PFSK-1 (cell line): ENCODE results near the gene CSTF1.

Experiments
- FOXP2 ChIP-seq: optimal IDR thresholded peaks from 2 replicates; pipeline ENCODE3; 2011; ENCODE audit warnings: borderline replicate concordance, control low read depth, inconsistent platforms; ENCODE audit not compliant: insufficient read depth; ENCODE audit errors: extremely low read length, extremely low read depth
- POLR2AphosphoS5 ChIP-seq: IDR thresholded peaks from 2 replicates; pipeline ENCODE4 v1.6.1; 2012; ENCODE audit warnings: low read depth, mild to moderate bottlenecking, control low read depth, low read length, moderate library complexity
- SIN3A ChIP-seq: IDR thresholded peaks from 2 replicates; pipeline ENCODE4 v1.6.1; 2012; ENCODE audit warnings: mild to moderate bottlenecking, low read length, moderate library complexity, borderline replicate concordance; ENCODE audit not compliant: insufficient read depth
- TAF1 ChIP-seq: IDR thresholded peaks from 2 replicates; pipeline ENCODE4 v1.6.1; 2012; ENCODE audit warnings: low read length, control low read depth, borderline replicate concordance; ENCODE audit not compliant: insufficient read depth
- TF ChIP-seq, protein P1 (sequence below), 2 experiments: IDR thresholded peaks; 2 replicates each; pipeline versions ENCODE4 v1.6.1 to v1.8.0; 2011 to 2012; ENCODE audit warnings: low read depth in 2 of 2, low read length in 2 of 2, control low read depth in 1 of 2, inconsistent platforms in 1 of 2, mild to moderate bottlenecking in 1 of 2, moderate library complexity in 1 of 2; ENCODE audit not compliant: insufficient read depth in 1 of 2

CSTF1 gene

DNA sequence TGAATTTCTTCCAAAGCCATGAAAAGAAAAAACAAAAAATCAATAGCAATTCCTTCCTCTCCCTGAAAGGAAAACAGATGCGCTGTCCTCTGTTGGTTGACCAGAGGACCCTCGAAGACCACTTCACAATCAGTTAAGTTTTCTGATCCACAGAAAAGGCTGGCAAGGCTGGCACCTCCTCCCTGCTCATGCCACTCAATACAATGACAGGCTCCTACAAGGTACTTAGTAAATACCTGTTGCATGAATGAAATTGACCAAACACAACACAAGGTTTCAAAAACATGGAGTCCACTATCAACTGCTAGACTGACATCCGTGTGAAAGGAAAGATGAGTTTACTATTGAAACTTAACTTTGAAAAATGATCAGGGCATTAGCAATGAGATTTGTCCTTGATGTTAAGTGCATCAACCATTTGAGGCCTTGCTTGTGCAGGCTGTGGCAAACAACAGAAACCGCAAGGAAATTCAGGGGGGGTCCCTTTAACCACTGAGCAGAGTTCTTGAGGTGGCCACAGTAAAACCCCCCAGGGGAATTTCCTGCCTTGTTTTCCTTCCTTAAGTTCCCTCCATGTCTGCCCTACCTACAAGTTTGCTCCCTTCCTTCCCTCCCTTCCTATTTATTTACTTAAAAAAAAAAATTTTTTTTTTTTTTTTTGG, 48.0 kb downstream of the CSTF1 start:
- no peak for TF ChIP-seq FOXP2
- TF ChIP-seq SIN3A: no peak
- TF ChIP-seq, protein P1, sequence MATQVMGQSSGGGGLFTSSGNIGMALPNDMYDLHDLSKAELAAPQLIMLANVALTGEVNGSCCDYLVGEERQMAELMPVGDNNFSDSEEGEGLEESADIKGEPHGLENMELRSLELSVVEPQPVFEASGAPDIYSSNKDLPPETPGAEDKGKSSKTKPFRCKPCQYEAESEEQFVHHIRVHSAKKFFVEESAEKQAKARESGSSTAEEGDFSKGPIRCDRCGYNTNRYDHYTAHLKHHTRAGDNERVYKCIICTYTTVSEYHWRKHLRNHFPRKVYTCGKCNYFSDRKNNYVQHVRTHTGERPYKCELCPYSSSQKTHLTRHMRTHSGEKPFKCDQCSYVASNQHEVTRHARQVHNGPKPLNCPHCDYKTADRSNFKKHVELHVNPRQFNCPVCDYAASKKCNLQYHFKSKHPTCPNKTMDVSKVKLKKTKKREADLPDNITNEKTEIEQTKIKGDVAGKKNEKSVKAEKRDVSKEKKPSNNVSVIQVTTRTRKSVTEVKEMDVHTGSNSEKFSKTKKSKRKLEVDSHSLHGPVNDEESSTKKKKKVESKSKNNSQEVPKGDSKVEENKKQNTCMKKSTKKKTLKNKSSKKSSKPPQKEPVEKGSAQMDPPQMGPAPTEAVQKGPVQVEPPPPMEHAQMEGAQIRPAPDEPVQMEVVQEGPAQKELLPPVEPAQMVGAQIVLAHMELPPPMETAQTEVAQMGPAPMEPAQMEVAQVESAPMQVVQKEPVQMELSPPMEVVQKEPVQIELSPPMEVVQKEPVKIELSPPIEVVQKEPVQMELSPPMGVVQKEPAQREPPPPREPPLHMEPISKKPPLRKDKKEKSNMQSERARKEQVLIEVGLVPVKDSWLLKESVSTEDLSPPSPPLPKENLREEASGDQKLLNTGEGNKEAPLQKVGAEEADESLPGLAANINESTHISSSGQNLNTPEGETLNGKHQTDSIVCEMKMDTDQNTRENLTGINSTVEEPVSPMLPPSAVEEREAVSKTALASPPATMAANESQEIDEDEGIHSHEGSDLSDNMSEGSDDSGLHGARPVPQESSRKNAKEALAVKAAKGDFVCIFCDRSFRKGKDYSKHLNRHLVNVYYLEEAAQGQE (IDR thresholded peaks at IDR 0.05; ENCODE audit: insufficient read depth in 1 of 2, low read depth in 2 of 2, low read length in 2 of 2): no peak
- no peak for TF ChIP-seq TAF1
- TF ChIP-seq POLR2AphosphoS5: no peak

DNA sequence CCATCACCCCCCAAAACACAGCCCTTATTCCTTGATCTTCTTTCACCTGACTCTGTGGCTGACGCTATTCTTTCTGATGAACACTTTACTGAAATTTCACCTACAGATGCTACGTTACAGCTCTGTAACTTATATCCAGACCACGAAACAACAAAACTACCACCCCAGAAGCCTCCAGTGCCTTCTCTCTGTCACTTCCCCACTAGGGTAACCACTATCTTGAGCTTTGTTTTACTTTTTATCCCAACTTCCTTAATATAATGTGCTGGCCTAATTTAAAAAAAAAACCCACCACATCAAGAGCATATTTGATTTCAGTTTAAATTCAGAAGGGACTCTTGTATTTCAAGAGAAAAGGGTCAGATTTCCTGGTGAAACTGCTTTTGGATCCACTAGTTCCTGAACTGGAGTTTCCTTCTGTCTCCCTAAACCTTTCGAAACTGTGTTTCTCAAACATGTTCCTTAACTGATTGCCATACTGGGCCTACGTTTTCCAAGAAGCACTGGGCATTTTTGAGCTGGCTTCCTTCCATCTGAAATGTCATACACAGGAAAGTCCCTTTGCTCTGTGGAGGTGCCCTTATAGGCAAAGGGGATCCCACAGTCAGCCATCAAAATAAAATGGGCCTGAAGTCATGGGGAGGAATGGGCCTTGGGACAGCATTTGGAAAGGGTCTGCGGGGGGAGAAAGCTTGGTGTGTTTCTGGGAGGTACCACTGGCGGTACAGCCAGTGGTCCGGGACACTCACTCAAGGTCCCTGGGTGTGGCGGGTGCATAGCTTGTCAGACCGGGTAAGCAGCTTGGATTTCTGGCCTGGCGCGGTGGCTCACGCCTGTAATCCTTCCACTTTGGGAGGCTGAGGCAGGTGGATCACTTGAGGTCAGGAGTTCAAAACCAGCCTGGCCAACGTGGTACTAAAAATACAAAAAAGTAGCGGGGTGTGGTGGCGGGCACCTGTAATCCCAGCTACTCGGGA, 50.2 kb downstream of the CSTF1 start:
- TF ChIP-seq, protein P1 (IDR thresholded peaks at IDR 0.05; ENCODE audit: insufficient read depth in 1 of 2, low read depth in 2 of 2, low read length in 2 of 2): no peak
- TF ChIP-seq POLR2AphosphoS5 (no peak), TAF1 (no peak), SIN3A (no peak), FOXP2 (no peak)

DNA sequence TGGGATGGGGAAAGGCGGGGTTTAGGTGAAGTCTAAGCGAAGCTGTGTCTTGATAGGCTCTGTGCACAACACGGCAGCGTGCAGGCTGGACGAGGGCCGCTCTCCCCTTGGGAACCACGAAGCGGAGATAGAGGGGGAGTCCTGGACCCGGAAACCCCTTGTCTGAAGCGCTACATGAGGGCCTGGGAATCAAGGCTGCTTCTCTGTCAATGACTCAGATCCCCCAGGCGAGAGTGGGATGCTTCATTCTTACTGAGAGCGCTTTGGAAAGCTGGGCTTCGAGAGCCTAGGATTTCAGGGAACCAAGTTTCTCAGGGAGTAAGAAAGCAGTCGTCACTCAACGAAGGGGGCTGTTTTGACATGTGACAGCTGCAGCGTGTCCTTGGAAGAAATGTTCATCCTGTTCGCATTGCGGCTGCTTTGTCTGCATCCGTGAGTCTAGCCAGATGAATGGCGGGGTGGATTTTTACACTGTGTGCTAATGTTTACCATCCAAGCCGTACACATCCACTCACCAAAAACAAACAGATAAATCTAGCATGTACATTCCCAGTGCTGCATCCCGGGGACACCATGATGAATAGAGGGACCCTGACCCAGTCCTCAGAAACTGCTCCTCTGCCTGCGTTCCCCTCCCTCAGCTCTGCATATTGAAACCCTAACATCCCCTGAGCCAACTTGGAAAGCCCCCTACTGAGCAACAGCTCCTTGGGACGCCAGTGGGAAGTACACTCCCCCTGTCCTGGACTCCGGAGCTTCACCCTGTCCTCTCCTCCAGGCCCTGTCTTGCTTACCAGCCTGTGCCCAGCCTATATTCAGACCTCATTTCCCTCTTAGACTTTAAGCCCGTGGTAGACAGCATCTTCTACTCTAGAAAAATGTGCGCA, 51.5 kb downstream of the CSTF1 start:
- TF ChIP-seq SIN3A: no peak

- no peak for TF ChIP-seq TAF1
- TF ChIP-seq, protein P1 (IDR thresholded peaks at IDR 0.05; ENCODE audit: insufficient read depth in 1 of 2, low read depth in 2 of 2, low read length in 2 of 2): no peak
Observed at GRCh38 chr20:56445130-56445529, 52.7 kb downstream of the CSTF1 start.

DNA sequence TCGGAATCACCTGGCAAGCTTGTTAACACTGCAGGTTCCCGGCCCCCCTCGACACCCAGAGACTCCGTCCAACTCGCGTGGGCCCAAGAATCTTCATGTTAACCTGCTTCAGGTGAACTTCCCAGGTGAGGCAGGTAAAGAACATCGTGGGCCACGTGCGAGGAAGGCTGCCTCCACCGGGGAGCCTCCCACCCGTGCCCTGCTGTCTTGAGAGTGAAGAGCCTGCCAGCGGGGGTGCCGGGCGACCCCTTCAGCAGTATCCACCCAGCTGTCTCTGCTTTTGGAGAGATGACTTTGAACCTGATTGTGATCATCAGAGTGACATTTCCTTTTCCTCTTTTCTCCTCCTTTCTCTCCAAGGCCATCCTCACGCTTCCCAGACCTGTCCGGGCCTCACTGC, 53.1 kb downstream of the CSTF1 start:
- TF ChIP-seq TAF1 (no peak), FOXP2 (no peak), SIN3A (no peak), POLR2AphosphoS5 (no peak)
- TF ChIP-seq, protein P1 (IDR thresholded peaks at IDR 0.05; ENCODE audit: insufficient read depth in 1 of 2, low read depth in 2 of 2, low read length in 2 of 2): no peak
